HepG2 (cell line): ENCODE measurements around the gene TIMM13. TPM values are rescaled to one million over a fixed set of nuclear protein-coding genes. Genes with fewer than 3 reads are reported as not detected.

Experiments used
- ATAC-seq: fragments of 200-7000 bp; cut with Tn5 transposase; 3 replicates; pipeline ENCODE4 v1.9.1; 2020; ENCODE audit warnings: mild to moderate bottlenecking, moderate library complexity
- BruUV-seq: library from RNA; stranded (reverse); fragments of 400-500 nt; replicated peaks from 2 replicates; lab custom pipeline; 2021; lab: Mats Ljungman, UMichigan
- CTCF ChIA-PET: fragments of 300-600 bp; formaldehyde crosslinking; extraction: SDS; loops from one replicate; lab custom pipeline; 2021; ENCODE audit warnings: low total read pairs, inconsistent platforms, low intra/inter-chr PET ratio; lab: Yijun Ruan, JAX
- POLR2A ChIA-PET: fragments of 350-600 bp; sonication (Branson Sonifier 250); formaldehyde crosslinking; loops from one replicate; lab custom pipeline; 2020; ENCODE audit warnings: antibody characterized with exemption, inconsistent platforms; lab: Yijun Ruan, JAX
- DNase-seq: peaks from one replicate; pipeline ENCODE4 v3.0.0-alpha.2; 2015; ENCODE audit warnings: low spot score
- FAIRE-seq: peaks from 3 replicates; lab custom pipeline; 2011; peaks lifted over from hg19 to GRCh38; lab: Jason Lieb, UNC
- H2AFZ ChIP-seq: one replicate; pipeline ENCODE4 v1.6.1; 2011; ENCODE audit warnings: low read length, inconsistent platforms
- H3K27ac ChIP-seq: fragments of 300-600 bp; 3 replicates; pipeline ENCODE4 v1.8.0; 2011; ENCODE audit warnings: mixed run types, mild to moderate bottlenecking, mixed read lengths, low read length, inconsistent platforms; ENCODE audit not compliant: insufficient read depth; ENCODE audit errors: extremely low read length
- H3K27me3 ChIP-seq, 2 experiments: fragments of 200-600 bp in 1 of 2; 2 replicates in 1 of 2; 3 replicates in 1 of 2; pipeline versions ENCODE4 v1.6.0 to v1.8.0; 2011; ENCODE audit warnings: low read length in 2 of 2, mild to moderate bottlenecking in 2 of 2, moderate library complexity in 2 of 2, inconsistent platforms in 1 of 2; ENCODE audit not compliant: insufficient read depth in 2 of 2, control insufficient read depth in 1 of 2
- H3K36me3 ChIP-seq, 2 experiments: fragments of 200-600 bp in 1 of 2; replicated peaks in 1 of 2; 2 replicates in 1 of 2; 3 replicates in 1 of 2; pipeline versions ENCODE4 v1.5.1 to v1.8.0; 2011; ENCODE audit warnings: low read length in 2 of 2, inconsistent platforms in 1 of 2; ENCODE audit not compliant: insufficient read depth in 2 of 2, control insufficient read depth in 1 of 2
- H3K4me1 ChIP-seq: 2 replicates; pipeline ENCODE4 v1.5.1; 2012; ENCODE audit warnings: low read length, inconsistent platforms; ENCODE audit not compliant: insufficient read depth
- H3K4me2 ChIP-seq: 2 replicates; pipeline ENCODE4 v1.6.0; 2011; ENCODE audit warnings: low read depth, low read length, inconsistent platforms
- H3K4me3 ChIP-seq, 3 experiments: fragments of 200-600 bp in 1 of 3; sonication (generic), shearing (Covaris generic) in 1 of 3; replicated peaks in 1 of 3; 2 replicates each; pipeline ENCODE4 v1.5.1; 2011 to 2016; ENCODE audit warnings: low read length in 3 of 3, inconsistent platforms in 2 of 3, low read depth in 2 of 3, mild to moderate bottlenecking in 2 of 3, control low read depth in 1 of 3, mixed read lengths in 1 of 3; ENCODE audit not compliant: insufficient read depth in 1 of 3
- H3K79me2 ChIP-seq: one replicate; pipeline ENCODE4 v1.6.1; 2011; ENCODE audit warnings: low read length, inconsistent platforms; ENCODE audit not compliant: insufficient read depth
- H3K9ac ChIP-seq: 2 replicates; pipeline ENCODE4 v1.6.0; 2011; ENCODE audit warnings: mild to moderate bottlenecking, low read depth, low read length, inconsistent platforms; ENCODE audit not compliant: insufficient read depth
- H3K9me3 ChIP-seq: 2 replicates; pipeline ENCODE4 v1.5.1; 2012; ENCODE audit warnings: mild to moderate bottlenecking, low read length
- H4K20me1 ChIP-seq: 2 replicates; pipeline ENCODE4 v1.6.0; 2011; ENCODE audit warnings: inconsistent platforms, mild to moderate bottlenecking, low read length, moderate library complexity; ENCODE audit not compliant: insufficient read depth
- CHD4 ChIP-seq: fragments of 200-600 bp; sonication (generic); IDR thresholded peaks from 2 replicates; pipeline ENCODE4 v1.7.0; 2017; ENCODE audit warnings: mild to moderate bottlenecking, low read length, borderline replicate concordance
- ZMYM3 ChIP-seq: sonication (generic); formaldehyde crosslinking; IDR thresholded peaks from 2 replicates; pipeline ENCODE4 v1.5.1; 2020; ENCODE audit warnings: mild to moderate bottlenecking, missing genetic modification reagents
- ZNF121 ChIP-seq: sonication (generic); formaldehyde crosslinking; IDR thresholded peaks from 2 replicates; pipeline ENCODE4 v1.5.0; 2020; ENCODE audit warnings: mild to moderate bottlenecking, missing genetic modification reagents
- WGBS: methylation state at CpG from one replicate; pipeline ENCODE4 v1.1.6; 2017; ENCODE audit warnings: low lambda C conversion rate; 5-methylcytosine and 5-hydroxymethylcytosine counted together
- in situ Hi-C: cut with HindIII; loops from 2 replicates; pipeline ENCODE4 v1.10.0; 2017; ENCODE audit warnings: low pct_unique_long_range_greater_than_20kb; ENCODE audit not compliant: extremely low pct_ligation_motif_present
- intact Hi-C: fragments of 100-400 bp; cut with micrococcal nuclease; formaldehyde crosslinking; loops from one replicate; pipeline ENCODE4 v1.10.0; 2022; ENCODE audit not compliant: unreplicated experiment
- polyA plus RNA-seq, 8 experiments: library from polyadenylated mRNA; depleted of rRNA in 3 of 8; stranded (reverse) in 7 of 8; unstranded in 1 of 8; fragments of >200 nt; fragmentation: Illumina TruSeq in 4 of 8; extraction: Trizol in 4 of 8; gene quantifications; 2 replicates each; pipeline versions ENCODE4 v1.2.1 to v1.2.3, GENCODE V29; 2011 to 2016; ENCODE audit warnings: low read depth in 4 of 8, missing spikeins in 1 of 8, mixed read lengths in 1 of 8; ENCODE audit not compliant: insufficient read depth in 1 of 8
- total RNA-seq, 5 experiments: library from RNA; depleted of rRNA; stranded (reverse); fragments of >200 nt; fragmentation: Illumina TruSeq; extraction: Trizol; gene quantifications; 2 replicates each; pipeline ENCODE4 v1.2.3, GENCODE V29; 2016; ENCODE audit warnings: low read depth in 1 of 5
- TF ChIP-seq, protein P1 (sequence below): sonication (generic); formaldehyde crosslinking; IDR thresholded peaks from 2 replicates; pipeline ENCODE4 v1.4.0; 2020; ENCODE audit warnings: mild to moderate bottlenecking, missing genetic modification reagents
- TF ChIP-seq, protein P2 (sequence below): sonication (generic); formaldehyde crosslinking; IDR thresholded peaks from 2 replicates; pipeline ENCODE4 v1.5.0; 2020; ENCODE audit warnings: mild to moderate bottlenecking, missing genetic modification reagents

Gene TIMM13
- total and polyA plus RNA-seq, 2 of the 13 experiments (the other 11 are each of a cell fraction or from before 2014, with no cell fraction given) = 48.4 to 108 TPM

GRCh38 chr19:2394054-2394441 is 33.3 kb downstream of the TIMM13 start:
- TF ChIP-seq, protein P1, sequence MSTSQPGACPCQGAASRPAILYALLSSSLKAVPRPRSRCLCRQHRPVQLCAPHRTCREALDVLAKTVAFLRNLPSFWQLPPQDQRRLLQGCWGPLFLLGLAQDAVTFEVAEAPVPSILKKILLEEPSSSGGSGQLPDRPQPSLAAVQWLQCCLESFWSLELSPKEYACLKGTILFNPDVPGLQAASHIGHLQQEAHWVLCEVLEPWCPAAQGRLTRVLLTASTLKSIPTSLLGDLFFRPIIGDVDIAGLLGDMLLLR (CRISPR knock-in tag) = no peak
- TF ChIP-seq CHD4 (no peak), ZMYM3 (CRISPR knock-in tag) (peak; percentile 60), ZNF121 (no peak)
- TF ChIP-seq, protein P2, sequence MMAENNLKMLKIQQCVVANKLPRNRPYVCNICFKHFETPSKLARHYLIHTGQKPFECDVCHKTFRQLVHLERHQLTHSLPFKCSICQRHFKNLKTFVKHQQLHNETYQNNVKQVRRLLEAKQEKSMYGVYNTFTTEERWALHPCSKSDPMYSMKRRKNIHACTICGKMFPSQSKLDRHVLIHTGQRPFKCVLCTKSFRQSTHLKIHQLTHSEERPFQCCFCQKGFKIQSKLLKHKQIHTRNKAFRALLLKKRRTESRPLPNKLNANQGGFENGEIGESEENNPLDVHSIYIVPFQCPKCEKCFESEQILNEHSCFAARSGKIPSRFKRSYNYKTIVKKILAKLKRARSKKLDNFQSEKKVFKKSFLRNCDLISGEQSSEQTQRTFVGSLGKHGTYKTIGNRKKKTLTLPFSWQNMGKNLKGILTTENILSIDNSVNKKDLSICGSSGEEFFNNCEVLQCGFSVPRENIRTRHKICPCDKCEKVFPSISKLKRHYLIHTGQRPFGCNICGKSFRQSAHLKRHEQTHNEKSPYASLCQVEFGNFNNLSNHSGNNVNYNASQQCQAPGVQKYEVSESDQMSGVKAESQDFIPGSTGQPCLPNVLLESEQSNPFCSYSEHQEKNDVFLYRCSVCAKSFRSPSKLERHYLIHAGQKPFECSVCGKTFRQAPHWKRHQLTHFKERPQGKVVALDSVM (CRISPR knock-in tag) = peak; percentile 96

More at GRCh38 chr19:2394054-2394441, 33.3 kb downstream of the TIMM13 start:
- peak overlapping the region; percentile 85 for H3K27ac ChIP-seq
- peak overlapping the region; percentile 85 for H3K4me2 ChIP-seq
- H3K4me1 ChIP-seq = peaks cover 46% of the 10 kb centered on the region
- CTCF ChIA-PET = no interaction called here
- H3K79me2 ChIP-seq = no peaks in the 10 kb centered on the region
- H2AFZ ChIP-seq = no peak overlapping the region
- H3K27me3 ChIP-seq = peaks cover 0 to 5% of the 10 kb centered on the region in 2 experiments; a peak in 2 of 5 replicates
- peak overlapping the region; percentile 57 for H3K9ac ChIP-seq
- FAIRE-seq (no peak), DNase-seq (no peak), ATAC-seq (no peak)
- no peaks in the 10 kb centered on the region for H3K36me3 ChIP-seq
- H3K9me3 ChIP-seq = no peaks in the 10 kb centered on the region
- peak overlapping the region in 1 of 3 experiments; percentile 66; a peak in 1 of 6 replicates for H3K4me3 ChIP-seq
- intact Hi-C loops (loop anchor here (1.0 kb wide), 1 partner anchor 9 kb away; no protein-coding TSS in a partner anchor), in situ Hi-C loops (no loop called here)
- POLR2A ChIA-PET = interaction anchor here (0.7 to 5.9 kb wide), 17 partner anchors 10 to 642 kb away, joined by 3 to 92 read pairs (median 5); partner anchors contain the start of genes GADD45B, LMNB2 and TIMM13
- no TSS peak for BruUV-seq
- no peaks in the 10 kb centered on the region for H4K20me1 ChIP-seq
- 61% methylated on average over 8 of the region's 8 CpGs for WGBS
